PC-3 (cell line): ENCODE results near the gene MCUB.

Experiments used
- CTCF ChIP-seq: fragments of 300-600 bp; sonication (generic); conservative IDR thresholded peaks from 2 replicates; pipeline ENCODE4 v1.5.1; 2017; ENCODE audit warnings: antibody characterized with exemption, low read depth, mild to moderate bottlenecking, low read length
- EZH2 ChIP-seq: fragments of 300-600 bp; sonication (generic); IDR thresholded peaks from one replicate; pipeline ENCODE4 v1.6.1; 2017; ENCODE audit warnings: antibody characterized with exemption, mild to moderate bottlenecking, low read length; ENCODE audit not compliant: unreplicated experiment
- EZH2phosphoT487 ChIP-seq: fragments of 300-600 bp; sonication (generic); IDR thresholded peaks from 2 replicates; pipeline ENCODE4 v1.6.1; 2018; ENCODE audit warnings: mild to moderate bottlenecking, antibody characterized with exemption, low read length, borderline replicate concordance

GRCh38 chr4:109588176-109588575 is 28.1 kb downstream of the MCUB start:
- TF ChIP-seq CTCF = no peak
- TF ChIP-seq EZH2 = no peak
- TF ChIP-seq EZH2phosphoT487 = no peak
